ENCODE results near the gene HMCN2.

DNA sequence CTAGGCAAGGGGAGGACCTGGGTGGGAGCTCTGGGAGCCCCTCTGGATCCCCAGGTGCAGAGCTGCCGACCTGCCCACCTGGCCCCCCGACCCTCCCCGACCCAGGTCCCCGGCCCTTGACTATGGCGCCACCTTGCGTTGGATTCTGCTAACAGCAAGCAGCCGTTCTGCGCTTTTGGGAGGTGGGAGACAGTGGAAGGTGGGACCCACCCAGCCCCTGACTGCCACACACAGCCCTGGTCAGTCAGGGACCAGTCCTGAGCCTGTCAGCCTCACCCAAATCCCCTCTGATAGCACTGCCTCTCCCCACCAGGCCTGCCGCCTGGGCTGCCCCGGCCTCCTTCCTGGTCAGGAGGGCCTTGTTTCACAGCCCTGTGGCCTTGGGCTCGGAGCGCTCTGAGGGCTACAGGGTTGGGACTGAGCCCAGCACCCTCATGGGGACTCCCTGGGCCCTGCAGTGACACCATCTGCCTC lies 77.9 kb downstream of the HMCN2 start:
- TF ChIP-seq, protein P1, sequence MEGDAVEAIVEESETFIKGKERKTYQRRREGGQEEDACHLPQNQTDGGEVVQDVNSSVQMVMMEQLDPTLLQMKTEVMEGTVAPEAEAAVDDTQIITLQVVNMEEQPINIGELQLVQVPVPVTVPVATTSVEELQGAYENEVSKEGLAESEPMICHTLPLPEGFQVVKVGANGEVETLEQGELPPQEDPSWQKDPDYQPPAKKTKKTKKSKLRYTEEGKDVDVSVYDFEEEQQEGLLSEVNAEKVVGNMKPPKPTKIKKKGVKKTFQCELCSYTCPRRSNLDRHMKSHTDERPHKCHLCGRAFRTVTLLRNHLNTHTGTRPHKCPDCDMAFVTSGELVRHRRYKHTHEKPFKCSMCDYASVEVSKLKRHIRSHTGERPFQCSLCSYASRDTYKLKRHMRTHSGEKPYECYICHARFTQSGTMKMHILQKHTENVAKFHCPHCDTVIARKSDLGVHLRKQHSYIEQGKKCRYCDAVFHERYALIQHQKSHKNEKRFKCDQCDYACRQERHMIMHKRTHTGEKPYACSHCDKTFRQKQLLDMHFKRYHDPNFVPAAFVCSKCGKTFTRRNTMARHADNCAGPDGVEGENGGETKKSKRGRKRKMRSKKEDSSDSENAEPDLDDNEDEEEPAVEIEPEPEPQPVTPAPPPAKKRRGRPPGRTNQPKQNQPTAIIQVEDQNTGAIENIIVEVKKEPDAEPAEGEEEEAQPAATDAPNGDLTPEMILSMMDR (IDR thresholded peaks at IDR 0.05), result peak in 3 of 4 experiments; percentile 54 to 95 (median 69)
- TF ChIP-seq POLR2A (IDR thresholded peaks at IDR 0.05) (no peak), POLR2AphosphoS5 (IDR thresholded peaks at IDR 0.05) (no peak)
